RWPE1 (cell line): ENCODE measurements around the gene BRDT.

Experiments used
- CTCF ChIA-PET: fragments of 350-600 bp; sonication (Branson Sonifier 250); formaldehyde crosslinking; extraction: SDS; loops from one replicate; lab custom pipeline; 2021; lab: Yijun Ruan, JAX
- POLR2A ChIA-PET: fragments of 400-600 bp; formaldehyde crosslinking; extraction: SDS; loops from one replicate; lab custom pipeline; 2020; ENCODE audit warnings: antibody characterized with exemption; ENCODE audit not compliant: low non-redundant PET; lab: Yijun Ruan, JAX
- DNase-seq: peaks from one replicate; pipeline ENCODE4 v3.0.0; 2012; ENCODE audit warnings: low spot score
- H3K27ac ChIP-seq: fragments of 450-650 bp; 2 replicates; pipeline ENCODE4 v1.5.1; 2017
- CTCF ChIP-seq: fragments of 450-650 bp; conservative IDR thresholded peaks from 2 replicates; pipeline ENCODE4 v1.5.1; 2017; ENCODE audit warnings: low read depth, mild to moderate bottlenecking

The BRDT gene

GRCh38 chr1:91937613-91938012 is 11.6 kb upstream of the BRDT start:
- ChIA-PET CTCF (no interaction called here), POLR2A (no interaction called here)
- TF ChIP-seq CTCF = no peak
- no peak overlapping the region for H3K27ac ChIP-seq
- DNase-seq = no peak

- POLR2A ChIA-PET = no interaction called here
- CTCF ChIA-PET = no interaction called here
- TF ChIP-seq CTCF = no peak
These were observed 8.7 kb upstream of the BRDT start for GRCh38 chr1:91940496-91940895.

GRCh38 chr1:91944087-91944486 is 5.1 kb upstream of the BRDT start:
- no peak for DNase-seq
- H3K27ac ChIP-seq = no peak overlapping the region
- POLR2A ChIA-PET = no interaction called here
- CTCF ChIA-PET = no interaction called here
- TF ChIP-seq CTCF = no peak

More at GRCh38 chr1:91940496-91940895, 8.7 kb upstream of the BRDT start:
- no peak for DNase-seq
- H3K27ac ChIP-seq = no peak overlapping the region

GRCh38 chr1:91948097-91948496 is 1.1 kb upstream of the BRDT start:
- TF ChIP-seq CTCF = no peak
- DNase-seq = no peak
- ChIA-PET POLR2A (no interaction called here), CTCF (no interaction called here)
- no peak overlapping the region for H3K27ac ChIP-seq

GRCh38 chr1:91948501-91949355 is 473 bp upstream of the BRDT start:
- H3K27ac ChIP-seq = no peak overlapping the region
- DNase-seq = no peak
- POLR2A ChIA-PET = no interaction called here
- no peak for TF ChIP-seq CTCF
- CTCF ChIA-PET = interaction anchor here (0.6 kb wide), 1 partner anchor 65 kb away, joined by 3 read pairs; no protein-coding TSS in a partner anchor

- H3K27ac ChIP-seq = no peak overlapping the region
- no peak for DNase-seq
- POLR2A ChIA-PET = no interaction called here
- TF ChIP-seq CTCF = no peak
- CTCF ChIA-PET = no interaction called here
These were observed 3.0 kb downstream of the BRDT start for GRCh38 chr1:91952187-91952586.
